ENCODE data around the gene FANCE. TPM values are rescaled to one million over a fixed set of nuclear protein-coding genes. Genes with fewer than 3 reads are reported as not detected.

Gene FANCE
- total and polyA plus RNA-seq, 9 of the 15 experiments (the other 6 are each of a cell fraction or from before 2014, with no cell fraction given): 5.7 to 30.2 (median 17.0) TPM

- TF ChIP-seq REST (IDR thresholded peaks at IDR 0.05; ENCODE audit: borderline replicate concordance) (no peak), REST (CRISPR knock-in tag; IDR thresholded peaks at IDR 0.05; ENCODE audit: low read depth) (no peak), ZNF354B (CRISPR knock-in tag; IDR thresholded peaks at IDR 0.05) (no peak), MIER1 (IDR thresholded peaks at IDR 0.05; ENCODE audit: low read depth) (no peak), HDGF (IDR thresholded peaks at IDR 0.05) (peak; percentile 72; the same call in 1 of the 2 replicates), NUFIP1 (IDR thresholded peaks at IDR 0.05; ENCODE audit: partially characterized antibody) (no peak), ZNF668 (CRISPR knock-in tag; IDR thresholded peaks at IDR 0.05) (no peak), FOS (IDR thresholded peaks at IDR 0.05; ENCODE audit: extremely low read depth, insufficient read length) (no peak), FOXA1 (IDR thresholded peaks at IDR 0.05; ENCODE audit: borderline replicate concordance) (no peak), MYNN (IDR thresholded peaks at IDR 0.05) (peak; percentile 74; the same call in 1 of the 2 replicates), MYNN (CRISPR knock-in tag; IDR thresholded peaks at IDR 0.05) (no peak), CC2D1A (IDR thresholded peaks at IDR 0.05) (no peak), THRAP3 (IDR thresholded peaks at IDR 0.05; ENCODE audit: borderline replicate concordance) (no peak), ETS1 (conservative IDR thresholded peaks at IDR 0.05; ENCODE audit: control insufficient read depth, low read depth, low read length) (no peak), POLR2A (conservative IDR thresholded peaks at IDR 0.05) (peak; percentile 68), MNT (conservative IDR thresholded peaks at IDR 0.05) (no peak)
- TF ChIP-seq, protein P1, sequence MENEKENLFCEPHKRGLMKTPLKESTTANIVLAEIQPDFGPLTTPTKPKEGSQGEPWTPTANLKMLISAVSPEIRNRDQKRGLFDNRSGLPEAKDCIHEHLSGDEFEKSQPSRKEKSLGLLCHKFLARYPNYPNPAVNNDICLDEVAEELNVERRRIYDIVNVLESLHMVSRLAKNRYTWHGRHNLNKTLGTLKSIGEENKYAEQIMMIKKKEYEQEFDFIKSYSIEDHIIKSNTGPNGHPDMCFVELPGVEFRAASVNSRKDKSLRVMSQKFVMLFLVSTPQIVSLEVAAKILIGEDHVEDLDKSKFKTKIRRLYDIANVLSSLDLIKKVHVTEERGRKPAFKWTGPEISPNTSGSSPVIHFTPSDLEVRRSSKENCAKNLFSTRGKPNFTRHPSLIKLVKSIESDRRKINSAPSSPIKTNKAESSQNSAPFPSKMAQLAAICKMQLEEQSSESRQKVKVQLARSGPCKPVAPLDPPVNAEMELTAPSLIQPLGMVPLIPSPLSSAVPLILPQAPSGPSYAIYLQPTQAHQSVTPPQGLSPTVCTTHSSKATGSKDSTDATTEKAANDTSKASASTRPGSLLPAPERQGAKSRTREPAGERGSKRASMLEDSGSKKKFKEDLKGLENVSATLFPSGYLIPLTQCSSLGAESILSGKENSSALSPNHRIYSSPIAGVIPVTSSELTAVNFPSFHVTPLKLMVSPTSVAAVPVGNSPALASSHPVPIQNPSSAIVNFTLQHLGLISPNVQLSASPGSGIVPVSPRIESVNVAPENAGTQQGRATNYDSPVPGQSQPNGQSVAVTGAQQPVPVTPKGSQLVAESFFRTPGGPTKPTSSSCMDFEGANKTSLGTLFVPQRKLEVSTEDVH (IDR thresholded peaks at IDR 0.05; ENCODE audit: low read depth, partially characterized antibody): peak; percentile 3
Measured at GRCh38 chr6:35471836-35472345, 19.8 kb downstream of the FANCE start (continued).
